Medulla oblongata (tissue), 1 donor: ENCODE data around the gene MON1A.

ENCODE experiments used
- DNase-seq: peaks from one replicate; pipeline ENCODE4 v3.0.0-alpha.2; 2015; ENCODE audit errors: extremely low spot score

Gene MON1A

GRCh38 chr3:49889296-49889695 is 40.3 kb downstream of the MON1A start:
- DNase-seq: no peak

- DNase-seq: no peak
These were observed 42.7 kb downstream of the MON1A start for GRCh38 chr3:49886922-49887265.

DNA sequence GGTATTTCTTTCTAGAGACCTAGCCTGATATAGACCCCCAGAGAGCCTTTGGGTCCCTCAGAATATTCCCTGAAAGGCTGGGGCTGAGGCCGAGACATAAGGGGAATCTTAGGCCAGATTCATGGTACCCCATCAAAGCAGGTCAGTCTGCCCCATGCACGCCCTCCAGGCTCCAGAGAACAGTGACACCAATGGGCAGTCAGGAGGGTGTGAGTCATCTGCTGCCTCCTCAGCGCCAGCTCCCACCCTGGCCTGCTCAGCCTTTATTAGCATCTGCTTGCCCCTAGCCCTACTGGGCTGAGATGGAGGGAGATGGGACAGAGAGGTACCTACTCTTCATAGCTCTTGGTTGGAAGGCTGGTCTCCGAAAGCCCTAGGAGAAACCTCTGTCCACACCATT is 45.6 kb downstream of the MON1A start:
- DNase-seq: no peak

- no peak for DNase-seq
These were observed 47.4 kb downstream of the MON1A start for GRCh38 chr3:49882166-49882565.

DNA sequence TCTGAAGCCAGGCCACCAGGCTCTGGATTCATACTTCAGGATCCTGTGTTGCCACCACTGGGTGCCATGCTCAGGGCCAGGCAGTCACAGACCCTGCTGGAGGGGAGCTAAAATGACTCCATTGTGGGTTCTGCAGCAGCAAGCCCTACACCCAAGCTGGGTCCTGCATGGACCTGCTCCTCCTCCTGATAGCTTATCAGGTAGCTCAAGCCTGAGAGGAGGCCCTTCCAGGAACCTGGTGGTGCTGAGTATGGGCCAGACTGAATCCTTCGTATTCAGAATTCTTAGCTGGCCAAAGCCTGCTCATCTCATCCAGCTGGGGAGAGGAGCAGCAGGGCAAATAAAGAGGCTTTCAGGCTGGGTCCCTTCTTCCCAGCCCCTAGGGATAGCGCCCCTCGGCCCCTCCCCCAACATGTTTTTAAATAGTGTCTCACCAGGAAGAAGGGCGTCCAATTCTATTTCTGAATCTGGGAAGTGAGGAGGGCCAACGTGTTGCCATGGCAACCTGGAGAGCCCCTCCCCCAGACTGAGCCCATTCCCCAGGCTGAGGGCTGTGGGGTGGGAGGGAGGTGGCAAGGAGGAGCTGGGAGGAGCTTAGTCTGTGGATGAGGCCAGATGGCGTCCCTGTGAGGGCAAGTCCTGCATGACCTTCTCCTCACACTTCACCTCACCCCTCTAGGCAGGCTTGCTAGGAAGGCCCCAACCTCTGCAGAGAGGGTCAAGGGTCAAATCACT is 48.9 kb downstream of the MON1A start:
- DNase-seq: no peak

- no peak for DNase-seq
These were observed 49.9 kb downstream of the MON1A start for GRCh38 chr3:49879721-49880120.

- no peak for DNase-seq
These were observed 50.9 kb downstream of the MON1A start for GRCh38 chr3:49878686-49879085.

DNA sequence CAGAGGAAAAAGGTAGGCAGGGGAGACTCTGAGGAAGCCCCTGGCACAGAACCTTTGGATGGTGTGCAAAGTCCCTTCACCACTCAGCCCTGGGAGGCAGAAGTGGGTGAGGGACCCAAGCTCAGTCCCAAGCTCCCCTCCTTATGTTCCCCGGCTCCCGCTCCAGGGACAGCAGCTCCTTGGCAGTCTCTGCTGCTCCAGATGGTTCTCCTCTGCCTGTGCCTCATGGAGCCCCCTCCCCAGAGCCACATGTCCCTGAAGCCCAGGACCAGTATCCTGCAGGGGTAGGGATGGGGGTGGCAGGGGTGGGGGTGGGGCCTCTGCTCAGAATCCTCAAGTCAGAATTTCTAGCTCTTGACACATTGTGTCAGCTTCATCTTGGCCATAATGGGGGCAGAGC is 51.9 kb downstream of the MON1A start:
- no peak for DNase-seq

- no peak for DNase-seq
These were observed 53.0 kb downstream of the MON1A start for GRCh38 chr3:49876567-49876966.

- DNase-seq: no peak
These were observed 56.0 kb downstream of the MON1A start for GRCh38 chr3:49873623-49874022.

GRCh38 chr3:49872801-49873281 is 56.8 kb downstream of the MON1A start:
- no peak for DNase-seq

- DNase-seq: no peak
These were observed 58.0 kb downstream of the MON1A start for GRCh38 chr3:49871531-49872153.

DNA sequence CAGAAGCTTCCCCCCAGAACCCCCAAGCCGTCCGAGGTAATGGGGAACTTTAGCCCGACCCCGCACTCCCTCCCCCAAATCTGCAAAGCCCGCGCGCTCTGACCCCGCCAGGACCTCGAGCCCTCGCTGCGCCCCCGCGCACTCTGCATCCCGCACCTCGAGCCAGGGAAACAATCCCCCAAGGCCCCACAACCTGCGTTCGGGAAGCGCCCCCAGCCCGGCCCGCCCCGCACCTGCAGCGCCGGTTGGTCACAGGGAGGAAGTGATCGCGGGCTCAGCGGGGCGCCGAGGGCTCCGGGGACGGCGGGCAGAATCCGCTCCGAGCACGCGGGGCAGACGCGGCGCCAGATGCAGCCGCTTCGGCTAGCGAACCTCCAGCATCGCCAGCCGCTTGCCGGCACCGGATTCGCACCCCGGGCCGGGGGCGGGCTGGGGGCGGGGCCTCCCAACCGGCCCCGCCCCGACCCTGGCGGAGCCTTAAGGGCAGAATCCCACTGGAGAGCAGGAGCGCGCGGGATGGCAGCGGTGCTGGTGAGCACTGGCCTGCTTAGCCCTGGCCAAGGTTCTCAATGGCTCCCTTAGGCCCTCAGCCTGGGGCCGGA is 60.0 kb downstream of the MON1A start, which contains the start of gene CAMKV:
Gene CAMKV (minus strand): TSS at position 382 of the 602 bp plus-strand sequence. CDS start 7,518 bp downstream, outside the sequence.
- no peak for DNase-seq

DNA sequence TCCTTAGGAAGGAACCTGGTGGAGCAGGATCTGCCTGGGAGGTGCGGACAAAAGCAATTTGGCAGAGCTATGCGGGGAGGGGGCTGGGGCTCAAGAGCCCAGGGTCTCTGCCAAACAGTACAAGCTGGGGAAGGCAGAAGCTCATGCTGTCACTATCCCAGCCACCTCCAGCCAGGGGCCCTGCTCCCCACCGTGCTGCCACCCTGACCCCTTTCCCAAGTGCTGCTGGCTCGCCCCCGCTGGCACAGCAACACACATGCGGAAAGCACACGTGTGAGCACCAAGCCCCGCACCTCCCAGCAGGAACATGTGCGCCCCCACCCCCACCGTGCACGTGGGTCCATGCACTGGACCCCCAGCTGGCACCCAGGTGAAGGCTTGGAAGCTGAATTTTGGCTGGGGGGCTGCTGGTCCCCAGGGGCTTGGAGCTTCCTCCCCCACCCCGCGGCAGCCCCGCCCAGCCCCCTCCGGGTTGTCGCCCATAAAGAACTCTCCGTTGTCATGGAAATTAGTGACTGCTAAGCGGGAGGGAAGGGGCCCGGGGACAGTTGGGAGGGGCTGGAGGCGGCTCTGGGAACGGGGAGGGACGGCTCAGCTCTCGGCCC is 60.6 kb downstream of the MON1A start:
- no peak for DNase-seq

GRCh38 chr3:49867871-49868321 is 61.7 kb downstream of the MON1A start:
- DNase-seq: no peak

DNA sequence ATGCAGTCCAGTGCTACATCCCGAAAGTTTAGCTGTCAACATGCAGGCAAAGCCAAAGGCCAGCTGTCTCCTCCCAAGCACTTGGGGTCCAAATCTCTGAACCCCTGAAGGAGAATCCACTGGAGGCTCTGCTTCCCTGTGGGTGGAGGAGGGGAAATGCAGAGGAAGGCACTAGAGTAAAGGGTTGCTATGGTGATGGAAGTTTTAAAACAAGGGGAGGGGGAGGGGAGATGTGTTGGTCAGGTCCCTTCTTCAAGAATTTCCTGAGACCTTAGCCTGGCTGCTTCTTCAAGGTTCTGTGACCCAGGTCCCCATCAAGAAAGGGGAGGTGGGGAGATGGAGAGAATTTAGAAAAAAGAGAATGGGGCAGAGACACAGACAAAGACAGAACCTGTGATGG is 62.2 kb downstream of the MON1A start:
- DNase-seq: no peak

GRCh38 chr3:49865198-49865784 is 64.3 kb downstream of the MON1A start:
- no peak for DNase-seq

GRCh38 chr3:49864505-49864904 is 65.1 kb downstream of the MON1A start:
- no peak for DNase-seq

DNA sequence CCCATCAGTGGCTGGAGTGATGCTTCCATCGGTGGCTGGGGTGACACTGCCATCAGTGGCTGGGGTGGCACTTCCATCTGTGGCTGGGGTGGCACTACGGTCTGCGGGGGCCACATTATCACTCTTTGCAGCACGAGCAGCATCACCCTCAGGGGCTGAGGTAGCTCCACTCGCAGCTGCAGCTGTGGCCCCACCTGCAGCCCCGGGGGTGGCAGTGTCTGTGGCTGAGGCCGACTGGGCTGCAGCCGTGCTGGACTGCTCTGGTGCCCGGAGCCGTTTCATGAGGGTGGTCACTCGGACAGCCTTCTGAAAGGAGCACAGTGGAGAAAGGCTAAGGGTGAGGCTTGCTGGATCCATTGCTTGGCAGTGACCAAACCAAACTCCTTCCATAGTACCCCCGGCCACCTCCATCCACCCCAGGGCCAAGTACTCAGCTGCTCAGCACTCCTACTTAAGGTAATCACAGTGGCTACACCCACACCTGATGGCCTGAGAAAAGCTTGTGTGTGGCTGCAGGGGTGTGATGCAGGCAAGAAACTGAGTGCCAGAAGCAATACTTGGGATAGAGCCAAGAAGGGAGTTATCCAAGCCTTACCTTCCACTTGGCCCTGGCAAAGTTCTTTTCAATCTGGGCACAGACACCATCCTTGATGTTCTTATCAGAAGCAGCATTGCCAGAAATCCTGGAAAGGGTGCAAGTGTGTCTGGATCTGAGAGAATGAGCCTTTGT is 69.9 kb downstream of the MON1A start:
- DNase-seq: no peak
